Activated CD4-positive, CD25-positive, alpha-beta regulatory T cell treated with anti-CD3 and anti-CD28 coated beads, Interleukin-2, amount 50 U/mL, for 24 hours (primary cell): ENCODE data around the gene MPV17L2.

Experiments used
- ATAC-seq, 2 donors: fragments of 150-1000 bp; cut with Tn5 transposase; one replicate each; pipeline ENCODE4 v1.10.0; 2021; ENCODE audit warnings: mild to moderate bottlenecking in 1 of 2, moderate library complexity in 1 of 2

MPV17L2 gene

GRCh38 chr19:18160971-18161635 is 31.9 kb upstream of the MPV17L2 start:
- ATAC-seq, result peak; percentile 91 to 92

GRCh38 chr19:18161636-18162002 is 31.4 kb upstream of the MPV17L2 start:
- ATAC-seq, result no peak

DNA sequence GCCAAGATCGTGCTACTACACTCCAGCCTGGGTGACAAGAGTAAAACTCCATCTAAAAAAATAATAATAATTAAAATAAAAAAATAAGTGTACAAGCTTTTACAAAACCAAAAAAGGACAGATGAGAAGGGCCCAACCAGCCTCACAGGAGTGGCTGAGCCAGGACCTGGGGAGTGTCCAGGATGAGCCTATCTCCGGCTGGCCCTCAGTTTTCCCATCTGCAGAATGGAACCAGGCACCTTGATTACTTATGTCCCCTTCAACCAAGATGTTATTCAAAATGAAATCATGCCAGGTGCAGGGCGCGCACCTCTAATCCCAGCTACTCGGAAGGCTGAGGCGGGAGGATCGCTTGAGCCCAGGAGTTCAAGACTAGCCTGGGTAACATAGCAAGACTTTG is 28.9 kb upstream of the MPV17L2 start:
- no peak for ATAC-seq

DNA sequence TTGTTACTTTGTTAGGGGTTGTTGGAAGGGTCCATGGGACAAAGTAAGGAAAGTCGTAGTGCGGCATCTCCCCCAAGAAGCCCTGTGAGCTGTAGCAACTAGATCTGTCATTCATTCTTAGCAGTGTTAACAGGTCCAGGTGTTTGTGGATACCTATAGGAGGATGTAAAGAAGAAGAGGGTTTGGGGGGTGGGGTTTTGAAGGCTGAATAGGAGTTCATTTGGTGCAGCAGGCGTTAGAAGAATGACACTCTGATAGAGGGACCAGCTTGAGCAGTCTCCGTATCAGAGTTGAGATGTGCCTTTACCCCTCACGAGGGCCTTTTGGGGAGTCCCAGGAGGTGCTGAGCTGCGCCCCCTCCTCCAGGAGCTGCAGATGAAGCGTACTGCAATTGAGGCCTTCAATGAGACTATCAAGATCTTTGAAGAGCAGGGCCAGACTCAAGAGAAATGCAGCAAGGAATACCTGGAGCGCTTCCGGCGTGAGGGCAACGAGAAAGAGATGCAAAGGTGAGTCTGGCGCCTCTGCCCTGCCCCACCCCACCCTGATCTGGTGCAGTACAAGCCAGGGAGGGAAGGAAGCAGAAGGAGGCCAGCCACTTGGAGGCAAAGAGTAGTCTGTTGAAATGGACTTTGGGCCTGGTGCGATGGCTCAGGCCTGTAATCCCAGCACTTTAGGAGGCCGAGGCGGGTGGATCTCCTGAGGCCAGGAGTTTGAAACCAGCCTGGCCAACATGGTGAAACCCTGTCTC is 27.0 kb upstream of the MPV17L2 start:
- ATAC-seq, result no peak

- ATAC-seq, result no peak
Observed at GRCh38 chr19:18167011-18167410, 26.0 kb upstream of the MPV17L2 start.

GRCh38 chr19:18167975-18168645 is 24.9 kb upstream of the MPV17L2 start:
- peak; percentile 83 to 93 for ATAC-seq

DNA sequence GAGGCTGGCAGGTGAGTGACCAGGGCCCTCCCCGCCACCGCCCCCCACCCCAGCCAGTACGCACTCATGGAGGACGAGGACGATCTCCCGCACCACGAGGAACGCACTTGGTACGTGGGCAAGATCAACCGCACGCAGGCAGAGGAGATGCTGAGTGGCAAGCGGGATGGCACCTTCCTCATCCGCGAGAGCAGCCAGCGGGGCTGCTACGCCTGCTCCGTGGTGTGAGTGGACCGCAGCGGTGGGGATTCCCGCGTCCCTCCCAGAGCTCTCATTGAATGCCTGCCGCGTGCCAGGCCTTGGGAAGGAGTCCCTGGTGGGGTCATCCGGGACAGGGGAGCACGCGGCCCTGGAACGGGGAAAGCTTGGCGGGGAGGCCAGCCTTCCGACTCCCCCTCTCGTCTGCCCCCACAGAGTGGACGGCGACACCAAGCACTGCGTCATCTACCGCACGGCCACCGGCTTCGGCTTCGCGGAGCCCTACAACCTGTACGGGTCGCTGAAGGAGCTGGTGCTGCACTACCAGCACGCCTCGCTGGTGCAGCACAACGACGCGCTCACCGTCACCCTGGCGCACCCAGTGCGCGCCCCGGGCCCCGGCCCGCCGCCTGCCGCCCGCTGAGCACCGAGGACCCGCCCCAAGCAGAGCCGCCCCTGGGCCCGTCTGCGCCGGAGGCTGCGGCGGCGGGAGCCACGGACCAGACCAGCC is 24.2 kb upstream of the MPV17L2 start:
- ATAC-seq, result no peak

DNA sequence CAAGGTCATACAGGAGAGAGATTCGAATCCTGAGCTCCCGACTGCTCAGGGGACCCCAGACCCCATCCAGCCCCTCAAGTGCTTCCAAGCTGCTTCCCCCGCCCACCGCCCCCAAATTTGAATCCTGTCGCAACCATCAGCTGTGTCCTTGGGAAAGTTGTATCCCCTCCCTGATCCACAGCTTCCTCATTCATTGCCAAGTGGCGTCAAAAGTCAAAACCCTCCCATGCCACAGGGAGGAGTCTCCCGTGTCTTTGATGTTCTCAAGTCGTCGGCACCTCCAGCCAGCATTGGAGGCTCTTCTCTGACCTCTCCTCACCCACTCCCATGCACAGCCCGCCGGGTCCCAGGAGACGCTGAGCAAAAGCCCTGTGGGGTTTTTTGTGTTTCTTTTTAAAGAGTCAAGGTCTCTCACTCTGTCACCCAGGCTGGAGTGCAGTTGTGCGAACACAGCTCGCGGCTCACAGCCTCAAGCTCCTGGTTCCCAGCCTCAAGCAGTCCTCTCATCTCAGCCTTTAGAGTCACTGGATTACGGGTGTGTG is 22.2 kb upstream of the MPV17L2 start:
- no peak for ATAC-seq

GRCh38 chr19:18171605-18172327 is 21.3 kb upstream of the MPV17L2 start:
- ATAC-seq, result no peak

DNA sequence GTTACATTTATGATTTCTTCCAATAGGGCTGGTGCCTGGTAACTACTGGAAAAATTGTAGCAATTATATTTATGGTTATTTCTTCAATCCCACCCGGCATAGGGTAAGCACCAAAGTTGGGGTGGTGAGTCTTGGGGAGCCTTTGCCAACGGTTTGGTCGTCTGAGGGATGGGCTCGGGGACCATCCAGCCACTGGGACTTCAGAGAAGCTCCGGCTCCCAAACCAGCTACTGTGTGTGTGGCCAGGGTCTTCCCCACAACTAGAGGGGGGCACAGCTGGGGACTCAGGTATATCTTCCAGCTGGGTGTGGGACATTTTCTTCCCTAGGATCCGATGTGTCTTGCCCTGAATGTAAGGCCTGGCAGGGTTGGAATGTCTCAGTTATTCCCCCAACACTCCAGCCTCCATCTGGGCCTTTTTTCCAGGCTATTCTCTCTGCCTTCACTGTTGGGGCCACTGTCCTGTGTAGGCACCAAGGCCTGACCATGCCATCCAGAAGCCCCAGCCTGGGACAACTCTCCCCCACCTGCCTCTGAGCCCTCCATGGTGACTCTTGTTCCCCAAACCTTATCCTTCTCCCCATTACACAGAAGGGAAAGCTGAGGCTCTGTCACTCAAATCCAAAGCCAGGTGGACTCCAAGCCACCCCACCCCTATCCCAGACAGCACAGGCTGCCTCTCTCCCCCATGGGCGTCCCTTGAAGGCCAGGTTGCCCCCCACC is 20.5 kb upstream of the MPV17L2 start:
- ATAC-seq, result no peak

DNA sequence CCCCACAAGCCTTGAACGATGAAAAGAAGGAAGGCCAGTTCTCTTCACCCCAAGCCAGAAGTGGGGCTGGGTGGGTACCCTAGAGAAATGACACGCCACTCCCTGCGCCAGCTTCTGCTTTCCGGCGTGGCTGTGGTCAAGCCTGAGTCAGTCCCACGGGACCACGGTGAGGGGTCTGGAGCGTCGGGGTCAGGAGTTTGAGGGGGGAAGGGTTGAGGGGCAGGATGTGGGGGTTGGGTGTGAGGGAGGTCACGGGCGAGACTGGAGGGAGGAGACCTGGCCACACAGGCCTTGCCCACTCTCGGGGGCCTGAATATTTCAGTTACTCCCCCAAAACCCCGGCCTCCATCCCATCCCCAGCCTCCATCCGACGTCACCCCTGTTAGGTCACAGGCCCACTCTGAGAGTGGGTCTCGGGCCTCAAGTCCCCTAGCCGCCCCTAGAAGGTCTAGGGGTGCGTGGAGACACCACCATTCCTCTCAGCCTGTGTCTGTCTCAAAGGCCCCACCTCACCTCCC is 19.9 kb upstream of the MPV17L2 start:
- ATAC-seq, result no peak

GRCh38 chr19:18173572-18174288 is 19.3 kb upstream of the MPV17L2 start, which contains the start of gene IFI30:
IFI30 (plus strand) TSS chr19:18173813; CDS start chr19:18173842, 29 bp downstream.
- ATAC-seq, result peak; percentile 79

- no peak for ATAC-seq
Observed at GRCh38 chr19:18174983-18175382, 18.0 kb upstream of the MPV17L2 start.

GRCh38 chr19:18176367-18177310 is 16.4 kb upstream of the MPV17L2 start:
- ATAC-seq, result no peak

GRCh38 chr19:18179957-18180356 is 13.1 kb upstream of the MPV17L2 start:
- ATAC-seq, result no peak

DNA sequence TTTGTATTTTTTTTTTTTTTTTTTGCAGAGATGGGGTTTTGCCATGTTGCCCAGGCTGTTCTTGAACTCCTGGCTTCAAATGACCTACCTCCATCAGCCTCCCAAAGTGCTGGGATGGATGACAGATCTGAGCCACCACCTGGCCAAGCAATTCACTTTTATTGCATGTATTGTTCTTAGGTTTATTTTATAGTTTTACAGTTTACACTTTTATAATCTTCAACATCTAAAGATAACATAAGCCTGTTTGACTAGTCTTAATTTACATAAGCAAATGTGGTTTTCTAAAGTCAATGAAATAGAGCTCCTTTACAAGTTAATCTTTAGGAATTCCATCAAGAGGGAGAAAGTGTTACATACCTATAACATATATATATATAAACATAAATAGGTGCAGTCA is 9.5 kb upstream of the MPV17L2 start:
- no peak for ATAC-seq

DNA sequence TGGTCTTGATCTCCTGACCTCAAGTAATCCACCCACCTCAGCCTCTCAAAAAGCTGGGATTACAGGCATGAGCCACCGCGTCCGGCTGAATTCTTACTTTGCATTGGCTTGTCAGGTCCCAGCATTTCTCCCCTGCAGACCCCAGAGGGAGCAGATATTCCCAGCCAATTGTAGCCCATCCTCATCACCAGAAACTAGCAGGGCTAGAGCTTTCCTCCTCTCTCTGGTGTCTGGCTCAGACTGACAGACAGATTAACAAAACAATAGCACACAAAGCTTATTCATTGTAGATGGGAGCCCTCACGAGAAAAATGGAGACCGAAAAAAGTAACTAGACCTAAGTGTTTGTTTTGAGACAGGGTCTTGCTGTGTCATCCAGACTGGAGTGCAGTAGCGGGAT is 7.5 kb upstream of the MPV17L2 start:
- ATAC-seq, result no peak

DNA sequence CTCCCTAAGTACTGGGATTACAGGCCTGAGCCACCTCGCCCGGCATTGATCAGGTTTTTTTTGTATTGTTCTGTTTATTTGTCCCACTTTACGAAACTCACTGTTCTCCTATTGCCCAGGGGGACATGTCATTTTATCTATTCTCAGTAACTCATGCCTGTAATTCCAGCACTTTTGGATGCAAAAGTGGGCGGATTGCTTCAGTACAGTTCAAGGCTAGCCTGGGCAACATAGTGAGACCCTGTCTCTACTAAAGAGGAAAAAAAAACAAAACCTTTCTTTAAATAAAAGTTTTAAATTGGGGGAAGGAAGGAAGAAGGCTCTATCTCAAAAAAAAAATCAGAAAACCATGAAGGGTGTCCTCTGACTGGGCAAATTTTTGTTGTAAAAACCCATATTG is 2.7 kb upstream of the MPV17L2 start:
- no peak for ATAC-seq

- no peak for ATAC-seq
Observed at GRCh38 chr19:18191640-18192062, 1.4 kb upstream of the MPV17L2 start.
